ENCODE measurements around the gene SRGAP1. TPM values are rescaled to one million over a fixed set of nuclear protein-coding genes. Genes with fewer than 3 reads are reported as not detected.
A peak's percentile ranks its signal among the peaks of the same experiment; 100 is the strongest.

SRGAP1 gene
- total and polyA plus RNA-seq, 2 donors: 0.82 to 1.3 TPM

- H3K4me3 ChIP-seq (ENCODE audit: low read length in 2 of 2): no peak overlapping the region
- WGBS: 96% methylated on average over 1 of the region's 1 CpG
- H3K27ac ChIP-seq (ENCODE audit: low read depth in 1 of 2, low read length in 1 of 2): no peak overlapping the region
- H3K4me1 ChIP-seq (ENCODE audit: control insufficient read depth in 2 of 2, insufficient read depth in 2 of 2, low read length in 2 of 2): no peaks in the 10 kb centered on the region
- no peaks in the 10 kb centered on the region for H3K9me3 ChIP-seq (ENCODE audit: control insufficient read depth in 2 of 2, insufficient read depth in 1 of 2, low read length in 1 of 2)
- DNase-seq (ENCODE audit: low read depth in 6 of 9, low spot score in 9 of 9): no peak
- no peaks in the 10 kb centered on the region for H3K36me3 ChIP-seq (ENCODE audit: control insufficient read depth in 2 of 2, insufficient read depth in 2 of 2, low read length in 1 of 2)
- no peaks in the 10 kb centered on the region for H3K27me3 ChIP-seq (ENCODE audit: control insufficient read depth in 2 of 2, insufficient read depth in 1 of 2, low read length in 1 of 2)
Observed at GRCh38 chr12:63952995-63953394, 108.5 kb downstream of the SRGAP1 start.

- DNase-seq (ENCODE audit: low read depth in 6 of 9, low spot score in 9 of 9): peak in 1 of 9 donors; percentile 13
- 78% methylated on average over 9 of the region's 9 CpGs for whole genome bisulfite sequencing
Observed at GRCh38 chr12:63955831-63956666, 111.5 kb downstream of the SRGAP1 start.

GRCh38 chr12:63957496-63957895 lies 113.0 kb downstream of the SRGAP1 start:
- H3K27me3 ChIP-seq (ENCODE audit: control insufficient read depth in 2 of 2, insufficient read depth in 1 of 2, low read length in 1 of 2): no peaks in the 10 kb centered on the region
- WGBS: 94% methylated on average over 5 of the region's 5 CpGs
- H3K9me3 ChIP-seq (ENCODE audit: control insufficient read depth in 2 of 2, insufficient read depth in 1 of 2, low read length in 1 of 2): no peaks in the 10 kb centered on the region
- H3K36me3 ChIP-seq (ENCODE audit: control insufficient read depth in 2 of 2, insufficient read depth in 2 of 2, low read length in 1 of 2): no peaks in the 10 kb centered on the region
- no peak overlapping the region for H3K4me3 ChIP-seq (ENCODE audit: low read length in 2 of 2)
- DNase-seq (ENCODE audit: low read depth in 6 of 9, low spot score in 9 of 9): no peak
- no peak overlapping the region for H3K27ac ChIP-seq (ENCODE audit: low read depth in 1 of 2, low read length in 1 of 2)
- no peaks in the 10 kb centered on the region for H3K4me1 ChIP-seq (ENCODE audit: control insufficient read depth in 2 of 2, insufficient read depth in 2 of 2, low read length in 2 of 2)

More at GRCh38 chr12:63955831-63956666, 111.5 kb downstream of the SRGAP1 start:
- Histone ChIP-seq H3K9me3 (ENCODE audit: control insufficient read depth in 2 of 2, insufficient read depth in 1 of 2, low read length in 1 of 2) (no peaks in the 10 kb centered on the region), H3K27me3 (ENCODE audit: control insufficient read depth in 2 of 2, insufficient read depth in 1 of 2, low read length in 1 of 2) (no peaks in the 10 kb centered on the region), H3K4me3 (ENCODE audit: low read length in 2 of 2) (no peak overlapping the region), H3K4me1 (ENCODE audit: control insufficient read depth in 2 of 2, insufficient read depth in 2 of 2, low read length in 2 of 2) (no peaks in the 10 kb centered on the region), H3K36me3 (ENCODE audit: control insufficient read depth in 2 of 2, insufficient read depth in 2 of 2, low read length in 1 of 2) (no peaks in the 10 kb centered on the region), H3K27ac (ENCODE audit: low read depth in 1 of 2, low read length in 1 of 2) (no peak overlapping the region)

GRCh38 chr12:63958876-63959580 lies 114.5 kb downstream of the SRGAP1 start:
- DNase-seq (ENCODE audit: low read depth in 6 of 9, low spot score in 9 of 9): no peak
- Histone ChIP-seq H3K9me3 (ENCODE audit: control insufficient read depth in 2 of 2, insufficient read depth in 1 of 2, low read length in 1 of 2) (no peaks in the 10 kb centered on the region), H3K4me1 (ENCODE audit: control insufficient read depth in 2 of 2, insufficient read depth in 2 of 2, low read length in 2 of 2) (no peaks in the 10 kb centered on the region), H3K27ac (ENCODE audit: low read depth in 1 of 2, low read length in 1 of 2) (no peak overlapping the region), H3K36me3 (ENCODE audit: control insufficient read depth in 2 of 2, insufficient read depth in 2 of 2, low read length in 1 of 2) (no peaks in the 10 kb centered on the region), H3K27me3 (ENCODE audit: control insufficient read depth in 2 of 2, insufficient read depth in 1 of 2, low read length in 1 of 2) (no peaks in the 10 kb centered on the region), H3K4me3 (ENCODE audit: low read length in 2 of 2) (no peak overlapping the region)
- 92% methylated on average over 3 of the region's 3 CpGs for WGBS

GRCh38 chr12:63961048-63961447 lies 116.5 kb downstream of the SRGAP1 start:
- no peaks in the 10 kb centered on the region for H3K4me1 ChIP-seq (ENCODE audit: control insufficient read depth in 2 of 2, insufficient read depth in 2 of 2, low read length in 2 of 2)
- H3K27me3 ChIP-seq (ENCODE audit: control insufficient read depth in 2 of 2, insufficient read depth in 1 of 2, low read length in 1 of 2): no peaks in the 10 kb centered on the region
- H3K4me3 ChIP-seq (ENCODE audit: low read length in 2 of 2): no peak overlapping the region
- DNase-seq (ENCODE audit: low read depth in 6 of 9, low spot score in 9 of 9): no peak
- H3K27ac ChIP-seq (ENCODE audit: low read depth in 1 of 2, low read length in 1 of 2): no peak overlapping the region
- WGBS: 96% methylated on average over 5 of the region's 5 CpGs
- no peaks in the 10 kb centered on the region for H3K9me3 ChIP-seq (ENCODE audit: control insufficient read depth in 2 of 2, insufficient read depth in 1 of 2, low read length in 1 of 2)
- H3K36me3 ChIP-seq (ENCODE audit: control insufficient read depth in 2 of 2, insufficient read depth in 2 of 2, low read length in 1 of 2): no peaks in the 10 kb centered on the region

DNA sequence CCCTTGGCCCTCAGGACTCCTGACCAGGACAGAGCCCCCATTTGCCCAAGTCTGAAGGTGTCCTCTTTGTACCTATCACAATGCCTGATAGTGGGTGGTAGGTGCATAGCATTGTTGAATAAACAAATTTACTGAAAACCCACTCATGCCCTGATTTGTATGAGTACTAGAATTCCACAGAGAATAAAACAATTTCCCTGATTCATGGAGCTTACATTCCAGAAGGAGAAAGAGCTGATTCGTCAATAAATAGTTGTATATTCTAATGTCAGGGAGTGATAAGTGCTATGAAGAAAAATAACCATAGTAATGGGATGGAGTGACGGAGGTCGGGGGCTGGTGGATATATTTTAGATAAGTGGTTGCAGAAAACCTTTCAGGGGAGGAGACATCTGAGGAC lies 117.0 kb downstream of the SRGAP1 start:
- 96% methylated on average over 3 of the region's 3 CpGs for WGBS
- Histone ChIP-seq H3K27ac (ENCODE audit: low read depth in 1 of 2, low read length in 1 of 2) (no peak overlapping the region), H3K4me1 (ENCODE audit: control insufficient read depth in 2 of 2, insufficient read depth in 2 of 2, low read length in 2 of 2) (no peaks in the 10 kb centered on the region), H3K9me3 (ENCODE audit: control insufficient read depth in 2 of 2, insufficient read depth in 1 of 2, low read length in 1 of 2) (no peaks in the 10 kb centered on the region), H3K4me3 (ENCODE audit: low read length in 2 of 2) (no peak overlapping the region), H3K36me3 (ENCODE audit: control insufficient read depth in 2 of 2, insufficient read depth in 2 of 2, low read length in 1 of 2) (no peaks in the 10 kb centered on the region), H3K27me3 (ENCODE audit: control insufficient read depth in 2 of 2, insufficient read depth in 1 of 2, low read length in 1 of 2) (no peaks in the 10 kb centered on the region)
- no peak for DNase-seq (ENCODE audit: low read depth in 6 of 9, low spot score in 9 of 9)

DNA sequence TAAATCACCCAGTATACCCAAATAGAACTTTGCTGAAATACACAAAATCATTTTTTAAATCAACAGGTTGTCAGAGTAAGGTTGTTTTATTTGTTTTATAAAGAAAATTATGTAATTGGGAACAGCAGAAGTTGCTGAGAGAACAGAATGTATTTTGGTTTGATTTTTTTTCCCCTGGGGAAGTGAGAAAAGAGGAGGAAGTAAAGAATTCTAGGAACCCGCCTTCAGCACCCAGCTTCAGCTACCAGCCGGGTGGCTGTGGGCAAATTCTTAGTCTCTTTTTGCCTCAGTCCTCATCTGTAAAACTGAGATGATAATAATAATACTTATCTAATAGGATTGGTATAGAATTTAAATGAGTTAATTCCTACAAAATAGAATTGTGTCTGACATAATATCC lies 119.4 kb downstream of the SRGAP1 start:
- Histone ChIP-seq H3K4me1 (ENCODE audit: control insufficient read depth in 2 of 2, insufficient read depth in 2 of 2, low read length in 2 of 2) (no peaks in the 10 kb centered on the region), H3K36me3 (ENCODE audit: control insufficient read depth in 2 of 2, insufficient read depth in 2 of 2, low read length in 1 of 2) (no peaks in the 10 kb centered on the region), H3K9me3 (ENCODE audit: control insufficient read depth in 2 of 2, insufficient read depth in 1 of 2, low read length in 1 of 2) (no peaks in the 10 kb centered on the region), H3K4me3 (ENCODE audit: low read length in 2 of 2) (no peak overlapping the region), H3K27ac (ENCODE audit: low read depth in 1 of 2, low read length in 1 of 2) (no peak overlapping the region), H3K27me3 (ENCODE audit: control insufficient read depth in 2 of 2, insufficient read depth in 1 of 2, low read length in 1 of 2) (no peaks in the 10 kb centered on the region)
- WGBS: 56% methylated on average over 2 of the region's 2 CpGs
- DNase-seq (ENCODE audit: low read depth in 6 of 9, low spot score in 9 of 9): no peak

DNA sequence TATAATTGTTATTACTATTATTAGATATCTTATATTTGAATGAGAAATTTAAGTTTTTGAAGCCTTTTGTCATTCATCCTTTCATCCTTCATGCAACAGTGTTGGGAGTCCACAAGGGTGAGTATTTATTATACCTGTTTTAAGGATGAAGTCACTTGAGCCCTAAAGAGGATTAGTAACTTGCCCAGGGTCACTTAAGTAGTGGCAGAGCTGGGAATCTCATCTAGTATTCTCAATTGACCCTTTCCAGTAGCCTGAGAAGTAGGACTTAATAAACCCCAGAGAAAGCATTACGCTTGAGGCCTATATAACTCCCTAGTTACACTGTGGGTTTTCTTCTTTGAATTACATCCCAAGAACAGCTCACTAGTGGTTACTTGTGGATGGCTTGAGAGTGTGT lies 119.8 kb downstream of the SRGAP1 start:
- no peak overlapping the region for H3K4me3 ChIP-seq (ENCODE audit: low read length in 2 of 2)
- WGBS: 96% methylated on average over 1 of the region's 1 CpG
- H3K27me3 ChIP-seq (ENCODE audit: control insufficient read depth in 2 of 2, insufficient read depth in 1 of 2, low read length in 1 of 2): no peaks in the 10 kb centered on the region
- H3K27ac ChIP-seq (ENCODE audit: low read depth in 1 of 2, low read length in 1 of 2): no peak overlapping the region
- DNase-seq (ENCODE audit: low read depth in 6 of 9, low spot score in 9 of 9): no peak
- H3K36me3 ChIP-seq (ENCODE audit: control insufficient read depth in 2 of 2, insufficient read depth in 2 of 2, low read length in 1 of 2): no peaks in the 10 kb centered on the region
- H3K9me3 ChIP-seq (ENCODE audit: control insufficient read depth in 2 of 2, insufficient read depth in 1 of 2, low read length in 1 of 2): no peaks in the 10 kb centered on the region
- H3K4me1 ChIP-seq (ENCODE audit: control insufficient read depth in 2 of 2, insufficient read depth in 2 of 2, low read length in 2 of 2): no peaks in the 10 kb centered on the region

DNA sequence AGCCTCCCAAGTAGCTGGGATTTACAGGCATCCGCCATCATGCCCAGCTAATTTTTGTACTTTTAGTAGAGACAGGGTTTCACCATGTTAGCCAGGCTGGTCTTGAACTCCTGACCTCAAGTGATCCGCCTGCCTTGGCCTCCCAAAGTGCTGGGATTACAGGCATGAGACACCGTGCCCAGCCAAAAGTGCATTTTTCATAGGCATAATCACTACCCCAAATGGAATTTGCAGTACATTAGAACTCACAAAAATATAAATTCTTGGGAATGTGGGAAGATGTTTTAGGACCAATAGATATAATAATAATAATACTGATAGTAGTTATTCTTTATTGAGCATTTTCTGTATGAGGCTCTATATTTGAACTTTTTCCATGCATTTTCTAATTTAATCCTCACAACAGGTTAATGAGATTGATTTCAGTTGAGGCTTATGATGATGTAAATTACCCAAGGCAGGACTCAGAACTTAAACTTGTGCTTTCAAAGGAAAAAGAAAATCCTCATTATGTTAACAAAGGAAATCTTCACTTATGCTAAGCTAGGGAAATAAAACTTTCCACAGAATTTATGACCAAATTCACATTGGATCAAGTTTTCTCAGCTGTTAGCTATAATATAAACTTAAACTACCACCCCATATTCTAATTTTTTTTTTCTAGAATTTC lies 121.6 kb downstream of the SRGAP1 start:
- no peaks in the 10 kb centered on the region for H3K4me1 ChIP-seq (ENCODE audit: control insufficient read depth in 2 of 2, insufficient read depth in 2 of 2, low read length in 2 of 2)
- no peak overlapping the region for H3K27ac ChIP-seq (ENCODE audit: low read depth in 1 of 2, low read length in 1 of 2)
- H3K4me3 ChIP-seq (ENCODE audit: low read length in 2 of 2): no peak overlapping the region
- no peaks in the 10 kb centered on the region for H3K27me3 ChIP-seq (ENCODE audit: control insufficient read depth in 2 of 2, insufficient read depth in 1 of 2, low read length in 1 of 2)
- no peak for DNase-seq (ENCODE audit: low read depth in 6 of 9, low spot score in 9 of 9)
- H3K9me3 ChIP-seq (ENCODE audit: control insufficient read depth in 2 of 2, insufficient read depth in 1 of 2, low read length in 1 of 2): no peaks in the 10 kb centered on the region
- no peaks in the 10 kb centered on the region for H3K36me3 ChIP-seq (ENCODE audit: control insufficient read depth in 2 of 2, insufficient read depth in 2 of 2, low read length in 1 of 2)
- 92% methylated on average over 3 of the region's 3 CpGs for WGBS
